GM12801 (cell line): Measurements from ENCODE around the gene AADAC.

ENCODE experiments used
- TF ChIP-seq, protein P1 (sequence below): IDR thresholded peaks from one replicate; pipeline ENCODE4 v1.5.1; 2011; ENCODE audit warnings: control low read depth; ENCODE audit not compliant: insufficient read length; ENCODE audit errors: extremely low read depth

AADAC gene, protein sequence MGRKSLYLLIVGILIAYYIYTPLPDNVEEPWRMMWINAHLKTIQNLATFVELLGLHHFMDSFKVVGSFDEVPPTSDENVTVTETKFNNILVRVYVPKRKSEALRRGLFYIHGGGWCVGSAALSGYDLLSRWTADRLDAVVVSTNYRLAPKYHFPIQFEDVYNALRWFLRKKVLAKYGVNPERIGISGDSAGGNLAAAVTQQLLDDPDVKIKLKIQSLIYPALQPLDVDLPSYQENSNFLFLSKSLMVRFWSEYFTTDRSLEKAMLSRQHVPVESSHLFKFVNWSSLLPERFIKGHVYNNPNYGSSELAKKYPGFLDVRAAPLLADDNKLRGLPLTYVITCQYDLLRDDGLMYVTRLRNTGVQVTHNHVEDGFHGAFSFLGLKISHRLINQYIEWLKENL

DNA sequence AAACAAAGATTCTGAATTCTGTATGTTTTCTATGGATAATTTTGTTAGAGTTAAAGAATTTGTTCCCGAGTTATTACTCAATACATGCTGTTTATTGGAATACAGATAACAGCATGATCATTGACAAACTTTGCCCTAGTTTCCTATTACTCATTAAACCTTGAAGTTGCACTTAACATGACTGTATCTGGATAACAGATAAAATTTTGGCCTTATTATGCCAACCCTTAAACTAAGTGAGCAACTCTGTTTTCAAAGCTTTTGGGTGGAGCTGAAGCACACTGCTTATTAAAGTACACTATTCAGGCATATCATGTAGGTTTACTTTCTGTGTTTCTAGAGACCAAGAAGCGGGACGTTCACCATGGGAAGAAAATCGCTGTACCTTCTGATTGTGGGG lies at the start of gene AADAC:
AADAC (plus strand) TSS at position 318 of the 400 bp plus-strand sequence; CDS start at position 365, 47 bp downstream.
- TF ChIP-seq, protein P1, sequence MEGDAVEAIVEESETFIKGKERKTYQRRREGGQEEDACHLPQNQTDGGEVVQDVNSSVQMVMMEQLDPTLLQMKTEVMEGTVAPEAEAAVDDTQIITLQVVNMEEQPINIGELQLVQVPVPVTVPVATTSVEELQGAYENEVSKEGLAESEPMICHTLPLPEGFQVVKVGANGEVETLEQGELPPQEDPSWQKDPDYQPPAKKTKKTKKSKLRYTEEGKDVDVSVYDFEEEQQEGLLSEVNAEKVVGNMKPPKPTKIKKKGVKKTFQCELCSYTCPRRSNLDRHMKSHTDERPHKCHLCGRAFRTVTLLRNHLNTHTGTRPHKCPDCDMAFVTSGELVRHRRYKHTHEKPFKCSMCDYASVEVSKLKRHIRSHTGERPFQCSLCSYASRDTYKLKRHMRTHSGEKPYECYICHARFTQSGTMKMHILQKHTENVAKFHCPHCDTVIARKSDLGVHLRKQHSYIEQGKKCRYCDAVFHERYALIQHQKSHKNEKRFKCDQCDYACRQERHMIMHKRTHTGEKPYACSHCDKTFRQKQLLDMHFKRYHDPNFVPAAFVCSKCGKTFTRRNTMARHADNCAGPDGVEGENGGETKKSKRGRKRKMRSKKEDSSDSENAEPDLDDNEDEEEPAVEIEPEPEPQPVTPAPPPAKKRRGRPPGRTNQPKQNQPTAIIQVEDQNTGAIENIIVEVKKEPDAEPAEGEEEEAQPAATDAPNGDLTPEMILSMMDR = no peak

DNA sequence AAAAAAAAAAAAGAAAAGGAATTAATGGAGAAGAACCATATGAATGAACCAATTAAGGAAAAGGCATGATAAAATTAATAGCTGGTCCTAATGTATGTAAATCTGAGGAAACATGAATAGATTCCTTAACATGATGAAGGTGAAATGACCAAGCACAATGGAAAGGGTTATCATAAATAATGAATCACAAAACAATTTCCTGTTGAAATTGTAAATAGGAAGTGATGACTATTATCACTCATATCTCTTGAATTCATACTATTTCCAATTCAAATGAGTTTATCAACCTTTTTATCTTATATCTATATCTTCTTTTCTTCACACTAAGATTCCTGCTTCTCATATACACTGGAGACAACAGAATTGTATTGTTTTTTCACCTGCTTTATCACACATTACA lies 48.2 kb upstream of the AADAC start:
- TF ChIP-seq, protein P1 = no peak

DNA sequence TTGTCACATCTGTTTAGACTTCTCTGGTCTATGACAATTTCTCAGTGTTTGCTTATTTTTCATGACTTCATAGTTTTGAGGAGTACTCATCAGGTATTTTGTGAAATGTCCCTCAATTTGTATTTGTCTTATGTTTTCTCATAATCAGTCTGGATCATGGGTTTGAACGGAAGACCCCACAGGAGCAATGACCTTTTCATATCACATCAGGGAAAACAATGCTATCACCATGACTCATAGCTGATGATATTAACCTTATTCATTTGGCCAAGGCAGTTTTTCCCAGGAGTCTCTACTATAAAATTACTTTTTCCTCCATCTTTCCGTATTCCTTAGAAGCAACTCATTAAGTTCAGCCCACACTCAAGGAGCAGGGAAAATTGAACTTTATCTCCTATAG lies 47.5 kb upstream of the AADAC start:
- TF ChIP-seq, protein P1 = no peak

DNA sequence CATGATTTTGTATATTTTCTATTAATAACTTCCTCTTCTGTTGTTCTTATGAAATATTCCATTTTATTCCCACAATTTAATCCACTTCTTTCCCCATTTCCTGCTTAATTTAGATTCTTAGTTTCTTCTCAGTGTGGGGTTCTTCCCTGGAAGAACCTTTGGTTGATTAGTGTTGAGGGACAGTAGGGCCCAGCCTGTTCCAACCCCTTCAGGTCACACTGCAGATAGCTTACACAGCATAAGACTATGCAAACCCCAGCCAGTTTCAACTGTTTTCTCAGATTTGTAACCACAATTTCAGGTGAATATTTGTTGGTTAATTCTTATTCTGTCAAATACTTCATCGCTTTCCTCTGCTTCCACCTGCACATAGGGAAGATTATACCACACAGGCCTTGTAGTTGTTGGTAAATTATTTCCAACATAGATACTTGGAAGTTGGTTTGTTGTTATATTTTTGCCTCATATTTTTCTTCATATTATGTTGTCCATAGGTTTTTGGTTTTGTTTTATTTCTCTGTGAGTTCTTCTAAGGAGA lies 45.5 kb upstream of the AADAC start:
- TF ChIP-seq, protein P1 = no peak

DNA sequence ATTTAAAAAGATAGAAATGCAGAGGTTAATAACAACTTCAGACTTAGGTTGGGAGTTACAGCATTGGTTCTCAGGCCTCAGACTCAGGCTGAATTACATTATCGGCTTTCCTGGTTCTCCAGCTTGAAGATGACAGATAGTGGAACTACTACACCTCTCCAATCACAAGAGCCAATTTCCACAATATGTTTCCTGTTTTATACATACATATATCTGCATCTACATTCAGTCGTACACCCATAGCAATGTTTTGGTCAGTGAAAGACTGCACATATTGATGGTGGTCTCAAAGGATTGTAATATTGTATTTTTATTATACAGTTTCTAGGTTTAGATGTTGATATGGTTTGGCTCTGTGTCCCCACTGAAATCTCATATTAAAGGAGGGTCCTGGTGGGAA lies 44.7 kb upstream of the AADAC start:
- TF ChIP-seq, protein P1 = no peak

DNA sequence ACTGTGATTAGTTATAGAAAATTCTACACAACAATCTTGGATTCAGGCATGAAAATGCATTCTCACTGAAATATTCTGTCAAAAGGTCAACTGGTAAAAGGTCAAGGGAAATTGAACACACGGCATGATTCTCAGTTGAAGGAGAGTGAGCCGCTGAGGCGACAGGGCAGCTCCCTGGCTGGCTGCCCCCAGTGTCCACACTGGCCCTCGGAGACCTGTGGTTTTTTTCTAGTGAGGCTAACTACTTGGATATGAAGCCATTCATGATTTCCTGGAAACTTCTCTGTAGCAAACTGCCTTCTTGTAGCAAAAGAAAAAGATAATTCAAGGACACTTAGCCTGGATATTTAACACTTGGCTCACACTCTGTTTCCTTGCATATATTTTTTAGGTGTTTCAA lies 43.0 kb upstream of the AADAC start:
- TF ChIP-seq, protein P1 = no peak

DNA sequence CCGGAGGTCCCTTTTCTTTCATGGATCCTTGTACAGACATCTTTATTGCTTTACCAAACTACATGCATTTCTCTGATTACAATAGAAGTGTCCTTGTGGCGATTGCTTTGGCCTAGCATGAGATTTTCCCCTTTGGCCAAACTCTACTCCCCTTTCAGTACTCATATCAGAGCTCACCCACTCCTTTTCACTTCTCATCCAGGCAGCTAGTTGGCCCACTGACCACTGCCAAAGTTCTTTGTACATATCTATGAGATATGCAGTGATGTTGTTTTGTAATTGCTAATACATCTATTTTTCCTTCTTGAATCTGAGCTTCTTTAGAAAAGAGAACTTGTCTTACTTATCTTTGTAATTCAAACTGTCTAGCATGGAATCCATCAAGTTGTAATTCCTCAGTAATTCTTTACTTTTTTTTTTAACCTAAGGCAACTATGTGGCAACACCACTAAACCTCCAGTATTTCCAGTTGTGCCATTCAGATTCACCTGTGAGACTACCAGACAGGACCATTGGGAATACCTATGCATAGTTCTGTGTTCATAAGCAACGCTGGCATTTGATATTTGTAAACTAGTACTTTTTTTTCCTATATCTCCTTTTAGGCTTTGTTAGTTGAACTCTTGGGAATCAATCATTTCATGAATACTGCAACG lies 41.0 kb upstream of the AADAC start:
- TF ChIP-seq, protein P1 = no peak
